GM12891 (cell line): ENCODE data around the gene PCYOX1L.

Experiments
- POLR2AphosphoS5 ChIP-seq: IDR thresholded peaks from 2 replicates; pipeline ENCODE4 v1.6.1; 2011; ENCODE audit warnings: low read depth, low read length, control low read depth
- TAF1 ChIP-seq: IDR thresholded peaks from 2 replicates; pipeline ENCODE4 v1.6.1; 2011; ENCODE audit warnings: low read depth, low read length, control low read depth

DNA sequence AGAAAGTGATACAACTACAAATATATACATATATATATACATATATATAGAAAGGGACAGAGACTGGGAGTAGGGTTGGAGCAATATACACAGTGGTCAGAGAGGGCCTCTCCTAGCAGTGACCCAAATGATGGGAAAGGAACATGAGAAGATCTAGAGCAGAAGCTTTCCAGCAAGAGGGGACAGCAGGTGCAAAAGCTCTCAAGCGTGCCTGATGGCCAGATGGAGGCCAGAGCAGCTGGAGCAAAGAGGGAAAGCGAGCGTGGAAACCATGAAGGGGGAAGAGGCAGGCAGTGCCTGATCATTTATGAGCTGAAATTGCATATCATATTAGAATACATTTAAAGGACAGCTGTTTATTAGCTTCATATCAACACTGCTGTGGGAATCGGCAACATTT is 20.1 kb upstream of the PCYOX1L start:
- TF ChIP-seq POLR2AphosphoS5 = no peak
- TF ChIP-seq TAF1 = no peak
